ENCODE data around the gene TMEM200A.

TMEM200A gene

DNA sequence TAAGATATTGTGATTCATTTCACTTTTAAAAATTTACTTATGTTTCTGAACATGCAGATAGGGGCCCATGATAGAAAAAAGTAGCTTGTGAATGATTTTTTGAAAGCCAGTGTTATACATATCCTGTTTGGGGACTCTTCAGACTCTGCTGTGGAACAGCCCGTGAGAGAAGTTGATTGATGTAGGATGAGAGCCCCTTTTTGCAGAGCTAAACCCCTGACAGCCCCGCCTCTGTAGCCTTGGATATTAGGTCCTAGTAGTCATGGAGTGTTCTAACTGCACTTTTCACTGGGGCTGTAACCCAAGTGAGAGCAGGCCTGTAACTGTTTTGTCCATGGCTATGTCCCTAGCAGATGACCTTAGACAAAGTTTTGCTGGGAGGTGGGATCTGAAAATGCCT is 8.2 kb downstream of the TMEM200A start:
- WGBS (ENCODE audit: insufficient coverage): 69% methylated on average over 2 of the region's 2 CpGs
- Histone ChIP-seq H3K27me3 (replicated peaks in 2 of 5; ENCODE audit: control insufficient read depth in 4 of 5, insufficient read depth in 5 of 5, low read length in 4 of 5) (peaks cover 0 to 2% (median 0%) of the 10 kb centered on the region in 5 experiments), H3K4me3 (ENCODE audit: control insufficient read depth in 1 of 7, extremely low read depth in 1 of 7, insufficient read depth in 4 of 7, low read depth in 2 of 7, low read length in 6 of 7) (no peak overlapping the region), H3K4me1 (ENCODE audit: control extremely low read depth in 1 of 4, control insufficient read depth in 4 of 4, insufficient read depth in 4 of 4, low read length in 3 of 4) (peaks cover 0 to 2% (median 0%) of the 10 kb centered on the region in 4 experiments), H3K36me3 (ENCODE audit: control insufficient read depth in 4 of 4, insufficient read depth in 4 of 4, low read length in 3 of 4) (no peaks in the 10 kb centered on the region), H3K9me3 (ENCODE audit: control extremely low read depth in 1 of 5, control insufficient read depth in 4 of 5, insufficient read depth in 2 of 5, low read depth in 1 of 5, low read length in 4 of 5) (no peaks in the 10 kb centered on the region), H3K27ac (ENCODE audit: insufficient read depth in 1 of 2, low read depth in 1 of 2, low read length in 2 of 2, poor library complexity in 1 of 2, severe bottlenecking in 2 of 2) (no peak overlapping the region)
- ChIA-PET CTCF (no interaction called here), POLR2A (interaction anchor here (0.7 kb wide), 1 partner anchor 17 kb away, joined by 4 read pairs; no protein-coding TSS in a partner anchor)
- DNase-seq: no peak

DNA sequence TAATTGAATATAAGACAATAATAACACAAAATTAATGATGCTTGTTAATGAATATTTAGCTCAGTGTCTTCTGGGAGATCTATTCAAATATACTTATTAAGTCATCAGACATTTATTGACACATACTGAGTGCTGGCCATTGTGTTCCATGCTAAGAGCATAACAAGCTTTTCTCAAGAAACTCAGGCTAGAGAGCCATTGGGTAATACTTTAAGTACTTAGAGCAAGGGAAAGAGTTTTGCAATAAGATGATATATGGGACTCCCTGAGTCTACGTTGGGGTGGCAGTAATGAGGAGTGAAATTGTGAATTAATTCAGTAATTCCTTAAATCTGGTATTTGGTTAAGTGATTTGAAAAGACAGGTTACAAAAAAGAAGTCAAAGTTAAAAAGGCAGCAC is 11.1 kb downstream of the TMEM200A start:
- no peaks in the 10 kb centered on the region for H3K36me3 ChIP-seq (ENCODE audit: control insufficient read depth in 4 of 4, insufficient read depth in 4 of 4, low read length in 3 of 4)
- POLR2A ChIA-PET: no interaction called here
- no peak overlapping the region for H3K4me3 ChIP-seq (ENCODE audit: control insufficient read depth in 1 of 7, extremely low read depth in 1 of 7, insufficient read depth in 4 of 7, low read depth in 2 of 7, low read length in 6 of 7)
- no peaks in the 10 kb centered on the region for H3K9me3 ChIP-seq (ENCODE audit: control extremely low read depth in 1 of 5, control insufficient read depth in 4 of 5, insufficient read depth in 2 of 5, low read depth in 1 of 5, low read length in 4 of 5)
- H3K4me1 ChIP-seq (ENCODE audit: control extremely low read depth in 1 of 4, control insufficient read depth in 4 of 4, insufficient read depth in 4 of 4, low read length in 3 of 4): peaks cover 0 to 12% (median 7%) of the 10 kb centered on the region in 4 experiments
- no peak overlapping the region for H3K27ac ChIP-seq (ENCODE audit: insufficient read depth in 1 of 2, low read depth in 1 of 2, low read length in 2 of 2, poor library complexity in 1 of 2, severe bottlenecking in 2 of 2)
- no peak for DNase-seq
- H3K27me3 ChIP-seq (replicated peaks in 2 of 5; ENCODE audit: control insufficient read depth in 4 of 5, insufficient read depth in 5 of 5, low read length in 4 of 5): no peaks in the 10 kb centered on the region
- CTCF ChIA-PET: interaction anchor here (1.1 to 1.7 kb wide), 2 partner anchors 9 to 11 kb away, joined by 4 to 8 read pairs; partner anchors contain the start of gene TMEM200A
- WGBS (ENCODE audit: insufficient coverage): 83% methylated on average over 1 of the region's 1 CpG

DNA sequence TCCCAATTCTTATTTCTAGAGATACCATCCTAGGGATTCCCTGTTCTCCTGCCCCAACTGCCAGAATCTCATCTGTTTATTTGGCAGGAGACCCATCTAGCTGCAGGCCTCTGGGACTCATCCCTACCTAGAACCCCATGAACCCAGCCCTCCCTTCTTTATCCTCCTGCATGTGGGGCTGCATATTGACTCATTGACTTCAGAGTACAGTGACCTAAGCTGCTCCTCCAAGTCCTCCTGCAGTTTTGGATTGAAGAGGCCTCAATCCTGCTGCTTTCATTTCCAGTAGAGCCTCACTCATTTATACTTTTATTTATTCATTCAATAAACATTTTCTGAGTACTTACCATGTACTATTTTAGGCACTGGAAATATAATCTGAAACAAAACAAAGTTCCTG is 11.6 kb downstream of the TMEM200A start:
- no peaks in the 10 kb centered on the region for H3K36me3 ChIP-seq (ENCODE audit: control insufficient read depth in 4 of 4, insufficient read depth in 4 of 4, low read length in 3 of 4)
- no peak overlapping the region for H3K27ac ChIP-seq (ENCODE audit: insufficient read depth in 1 of 2, low read depth in 1 of 2, low read length in 2 of 2, poor library complexity in 1 of 2, severe bottlenecking in 2 of 2)
- DNase-seq: no peak
- POLR2A ChIA-PET: no interaction called here
- CTCF ChIA-PET: interaction anchor here (1.1 kb wide), 1 partner anchor 9 kb away, joined by 4 read pairs; no protein-coding TSS in a partner anchor
- H3K27me3 ChIP-seq (replicated peaks in 2 of 5; ENCODE audit: control insufficient read depth in 4 of 5, insufficient read depth in 5 of 5, low read length in 4 of 5): no peaks in the 10 kb centered on the region
- H3K4me1 ChIP-seq (ENCODE audit: control extremely low read depth in 1 of 4, control insufficient read depth in 4 of 4, insufficient read depth in 4 of 4, low read length in 3 of 4): peaks cover 3 to 16% (median 11%) of the 10 kb centered on the region in 4 experiments
- no peaks in the 10 kb centered on the region for H3K9me3 ChIP-seq (ENCODE audit: control extremely low read depth in 1 of 5, control insufficient read depth in 4 of 5, insufficient read depth in 2 of 5, low read depth in 1 of 5, low read length in 4 of 5)
- no peak overlapping the region for H3K4me3 ChIP-seq (ENCODE audit: control insufficient read depth in 1 of 7, extremely low read depth in 1 of 7, insufficient read depth in 4 of 7, low read depth in 2 of 7, low read length in 6 of 7)

DNA sequence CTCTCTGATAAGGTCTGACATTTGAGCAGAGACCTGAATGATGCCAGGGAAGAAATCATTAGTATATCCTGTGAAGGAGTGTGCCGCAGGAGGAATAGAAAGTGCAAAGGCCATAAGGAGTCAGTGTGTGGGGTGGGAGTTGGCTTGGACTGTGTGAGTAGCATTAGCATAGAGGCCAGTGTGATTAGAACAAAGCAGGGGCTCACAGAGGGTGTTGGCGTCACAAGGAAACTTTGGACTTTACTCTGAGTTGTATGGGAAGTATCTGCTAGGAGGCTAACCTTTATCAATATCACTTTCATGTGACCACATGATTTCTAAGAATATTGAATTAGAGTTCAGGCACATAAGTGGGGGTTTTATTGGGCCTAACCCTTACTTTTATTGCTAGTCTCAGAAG is 12.1 kb downstream of the TMEM200A start:
- no peak overlapping the region for H3K4me3 ChIP-seq (ENCODE audit: control insufficient read depth in 1 of 7, extremely low read depth in 1 of 7, insufficient read depth in 4 of 7, low read depth in 2 of 7, low read length in 6 of 7)
- POLR2A ChIA-PET: no interaction called here
- peaks cover 5 to 18% (median 16%) of the 10 kb centered on the region in 4 experiments for H3K4me1 ChIP-seq (ENCODE audit: control extremely low read depth in 1 of 4, control insufficient read depth in 4 of 4, insufficient read depth in 4 of 4, low read length in 3 of 4)
- no peak for DNase-seq
- H3K27me3 ChIP-seq (replicated peaks in 2 of 5; ENCODE audit: control insufficient read depth in 4 of 5, insufficient read depth in 5 of 5, low read length in 4 of 5): no peaks in the 10 kb centered on the region
- 100% methylated on average over 1 of the region's 2 CpGs for WGBS (ENCODE audit: insufficient coverage)
- H3K9me3 ChIP-seq (ENCODE audit: control extremely low read depth in 1 of 5, control insufficient read depth in 4 of 5, insufficient read depth in 2 of 5, low read depth in 1 of 5, low read length in 4 of 5): no peaks in the 10 kb centered on the region
- H3K27ac ChIP-seq (ENCODE audit: insufficient read depth in 1 of 2, low read depth in 1 of 2, low read length in 2 of 2, poor library complexity in 1 of 2, severe bottlenecking in 2 of 2): no peak overlapping the region
- no peaks in the 10 kb centered on the region for H3K36me3 ChIP-seq (ENCODE audit: control insufficient read depth in 4 of 4, insufficient read depth in 4 of 4, low read length in 3 of 4)
- CTCF ChIA-PET: no interaction called here

DNA sequence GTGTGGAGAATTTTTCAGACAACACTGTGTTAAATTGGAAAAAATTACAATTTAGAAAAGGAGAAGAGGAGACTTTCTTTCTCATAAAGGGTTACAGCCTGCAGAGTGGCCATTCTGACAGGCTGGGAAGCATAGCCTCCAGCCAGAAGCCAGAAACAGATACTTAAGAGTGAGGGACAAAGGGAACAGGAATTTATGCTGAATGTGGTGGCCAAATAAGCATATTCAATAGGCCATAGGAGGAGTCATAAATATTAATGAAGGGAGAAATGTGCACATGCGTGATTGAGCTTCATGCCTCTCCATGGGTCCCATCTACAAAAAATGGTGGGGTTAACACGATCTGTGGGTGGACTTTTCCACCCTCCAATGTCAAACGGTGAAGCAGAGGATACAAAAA is 13.4 kb downstream of the TMEM200A start:
- Histone ChIP-seq H3K27ac (ENCODE audit: insufficient read depth in 1 of 2, low read depth in 1 of 2, low read length in 2 of 2, poor library complexity in 1 of 2, severe bottlenecking in 2 of 2) (no peak overlapping the region), H3K27me3 (replicated peaks in 2 of 5; ENCODE audit: control insufficient read depth in 4 of 5, insufficient read depth in 5 of 5, low read length in 4 of 5) (no peaks in the 10 kb centered on the region), H3K36me3 (ENCODE audit: control insufficient read depth in 4 of 4, insufficient read depth in 4 of 4, low read length in 3 of 4) (no peaks in the 10 kb centered on the region), H3K4me1 (ENCODE audit: control extremely low read depth in 1 of 4, control insufficient read depth in 4 of 4, insufficient read depth in 4 of 4, low read length in 3 of 4) (peaks cover 5 to 18% (median 16%) of the 10 kb centered on the region in 4 experiments), H3K4me3 (ENCODE audit: control insufficient read depth in 1 of 7, extremely low read depth in 1 of 7, insufficient read depth in 4 of 7, low read depth in 2 of 7, low read length in 6 of 7) (no peak overlapping the region), H3K9me3 (ENCODE audit: control extremely low read depth in 1 of 5, control insufficient read depth in 4 of 5, insufficient read depth in 2 of 5, low read depth in 1 of 5, low read length in 4 of 5) (no peaks in the 10 kb centered on the region)
- 96% methylated on average over 3 of the region's 3 CpGs for WGBS (ENCODE audit: insufficient coverage)
- POLR2A ChIA-PET: no interaction called here
- CTCF ChIA-PET: interaction anchor here (1.3 to 1.5 kb wide), 2 partner anchors 14 to 319 kb away, joined by 3 to 5 read pairs; no protein-coding TSS in a partner anchor
- DNase-seq: no peak

DNA sequence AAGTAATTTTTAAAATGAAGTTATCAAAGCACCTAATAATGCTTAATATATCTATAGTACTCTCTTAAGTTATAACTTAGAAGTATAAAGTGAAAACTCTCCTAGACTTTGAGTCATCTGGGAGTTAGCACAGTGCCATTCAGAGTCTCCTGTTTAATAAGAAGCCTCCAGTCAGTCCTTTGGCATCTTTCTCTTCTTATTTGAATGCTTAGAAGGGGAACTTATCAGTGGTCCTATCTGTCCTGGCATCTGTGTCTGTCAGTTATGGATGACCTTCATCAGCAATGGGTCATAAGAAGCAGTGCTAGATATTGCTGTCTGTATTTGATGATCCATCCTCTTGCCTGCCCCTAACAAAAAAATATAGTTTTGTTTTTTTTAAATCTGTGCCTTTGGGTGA is 15.2 kb downstream of the TMEM200A start:
- Histone ChIP-seq H3K27ac (ENCODE audit: insufficient read depth in 1 of 2, low read depth in 1 of 2, low read length in 2 of 2, poor library complexity in 1 of 2, severe bottlenecking in 2 of 2) (no peak overlapping the region), H3K4me1 (ENCODE audit: control extremely low read depth in 1 of 4, control insufficient read depth in 4 of 4, insufficient read depth in 4 of 4, low read length in 3 of 4) (peaks cover 5 to 18% (median 16%) of the 10 kb centered on the region in 4 experiments), H3K4me3 (ENCODE audit: control insufficient read depth in 1 of 7, extremely low read depth in 1 of 7, insufficient read depth in 4 of 7, low read depth in 2 of 7, low read length in 6 of 7) (no peak overlapping the region), H3K27me3 (replicated peaks in 2 of 5; ENCODE audit: control insufficient read depth in 4 of 5, insufficient read depth in 5 of 5, low read length in 4 of 5) (no peaks in the 10 kb centered on the region), H3K36me3 (ENCODE audit: control insufficient read depth in 4 of 4, insufficient read depth in 4 of 4, low read length in 3 of 4) (no peaks in the 10 kb centered on the region), H3K9me3 (ENCODE audit: control extremely low read depth in 1 of 5, control insufficient read depth in 4 of 5, insufficient read depth in 2 of 5, low read depth in 1 of 5, low read length in 4 of 5) (no peaks in the 10 kb centered on the region)
- DNase-seq: no peak
- CTCF ChIA-PET: interaction anchor here (1.1 to 2.3 kb wide), 6 partner anchors 10 to 133 kb away, joined by 3 to 7 read pairs (median 4); no protein-coding TSS in a partner anchor
- POLR2A ChIA-PET: interaction anchor here (0.8 kb wide), 1 partner anchor 13 kb away, joined by 3 read pairs; no protein-coding TSS in a partner anchor

DNA sequence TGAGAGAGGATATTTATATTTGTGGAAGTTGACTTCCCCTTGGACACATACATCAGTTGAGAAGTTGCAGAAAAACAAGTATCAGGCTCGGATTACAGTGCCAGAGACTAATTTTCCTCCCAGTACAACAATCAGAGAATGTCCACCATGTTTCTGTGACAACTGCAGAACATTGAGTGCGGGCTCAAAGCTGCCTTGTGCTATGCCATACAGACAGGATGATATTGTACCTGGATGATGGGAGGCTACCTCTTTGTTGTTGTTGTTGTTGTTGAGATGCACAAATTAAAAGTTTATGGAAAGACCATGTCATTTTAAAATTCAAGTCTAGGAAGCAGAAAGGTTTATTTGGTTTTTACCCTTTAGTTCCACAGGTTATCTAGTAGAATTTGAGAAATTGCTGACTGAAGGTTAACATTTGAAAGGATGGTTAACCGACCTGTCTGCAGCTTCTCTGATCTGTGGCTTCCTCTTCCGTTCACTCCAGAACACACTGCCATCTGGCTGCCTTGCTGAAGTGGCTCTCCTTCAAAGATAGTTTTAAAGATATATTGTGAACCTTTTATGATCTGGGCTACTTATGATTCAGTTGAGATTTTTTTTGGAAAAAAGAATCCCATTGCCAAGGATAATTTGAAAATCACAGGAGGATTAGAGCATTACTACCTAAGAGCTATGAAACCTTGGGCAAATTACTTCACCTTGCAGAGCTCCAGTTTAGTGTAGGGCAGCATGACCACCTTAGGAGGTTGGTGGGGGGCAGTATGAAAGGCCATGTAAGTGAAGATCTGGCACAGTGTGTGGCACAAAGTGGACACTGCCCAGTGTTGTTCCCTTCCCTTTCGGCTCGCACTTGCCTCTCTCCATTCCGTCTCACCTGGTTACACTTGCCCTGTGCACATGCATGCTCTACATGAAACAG is 15.9 kb downstream of the TMEM200A start:
- POLR2A ChIA-PET: interaction anchor here (0.8 to 1.2 kb wide), 2 partner anchors 14 to 221 kb away, joined by 3 read pairs; no protein-coding TSS in a partner anchor
- CTCF ChIA-PET: interaction anchor here (1.1 to 2.8 kb wide), 8 partner anchors 10 to 335 kb away, joined by 3 to 13 read pairs (median 4); partner anchors contain the start of gene TMEM200A
- DNase-seq: peak; percentile 57 to 92 (median 90)
- WGBS (ENCODE audit: insufficient coverage): 70% methylated on average over 5 of the region's 7 CpGs
- H3K9me3 ChIP-seq (ENCODE audit: control extremely low read depth in 1 of 5, control insufficient read depth in 4 of 5, insufficient read depth in 2 of 5, low read depth in 1 of 5, low read length in 4 of 5): no peaks in the 10 kb centered on the region
- H3K4me1 ChIP-seq (ENCODE audit: control extremely low read depth in 1 of 4, control insufficient read depth in 4 of 4, insufficient read depth in 4 of 4, low read length in 3 of 4): peaks cover 5 to 18% (median 16%) of the 10 kb centered on the region in 4 experiments
- H3K36me3 ChIP-seq (ENCODE audit: control insufficient read depth in 4 of 4, insufficient read depth in 4 of 4, low read length in 3 of 4): no peaks in the 10 kb centered on the region
- no peaks in the 10 kb centered on the region for H3K27me3 ChIP-seq (replicated peaks in 2 of 5; ENCODE audit: control insufficient read depth in 4 of 5, insufficient read depth in 5 of 5, low read length in 4 of 5)
- no peak overlapping the region for H3K27ac ChIP-seq (ENCODE audit: insufficient read depth in 1 of 2, low read depth in 1 of 2, low read length in 2 of 2, poor library complexity in 1 of 2, severe bottlenecking in 2 of 2)
- no peak overlapping the region for H3K4me3 ChIP-seq (ENCODE audit: control insufficient read depth in 1 of 7, extremely low read depth in 1 of 7, insufficient read depth in 4 of 7, low read depth in 2 of 7, low read length in 6 of 7)

Data from common myeloid progenitor, CD34-positive (primary cell).